NOMO-1 (cell line): ENCODE measurements around the gene DPP10.
"Not testable (repeated sequence)": the region's sequence is repeated elsewhere in the genome, so short reads cannot be mapped to it uniquely, and the experiment has no call there.

Source experiments
- DNase-seq, 2 experiments: peaks; one replicate each; lab custom pipeline; 2025; ENCODE audit not compliant: unreplicated experiment in 2 of 2; lab: John Stamatoyannopoulos, UW

The DPP10 gene

DNA sequence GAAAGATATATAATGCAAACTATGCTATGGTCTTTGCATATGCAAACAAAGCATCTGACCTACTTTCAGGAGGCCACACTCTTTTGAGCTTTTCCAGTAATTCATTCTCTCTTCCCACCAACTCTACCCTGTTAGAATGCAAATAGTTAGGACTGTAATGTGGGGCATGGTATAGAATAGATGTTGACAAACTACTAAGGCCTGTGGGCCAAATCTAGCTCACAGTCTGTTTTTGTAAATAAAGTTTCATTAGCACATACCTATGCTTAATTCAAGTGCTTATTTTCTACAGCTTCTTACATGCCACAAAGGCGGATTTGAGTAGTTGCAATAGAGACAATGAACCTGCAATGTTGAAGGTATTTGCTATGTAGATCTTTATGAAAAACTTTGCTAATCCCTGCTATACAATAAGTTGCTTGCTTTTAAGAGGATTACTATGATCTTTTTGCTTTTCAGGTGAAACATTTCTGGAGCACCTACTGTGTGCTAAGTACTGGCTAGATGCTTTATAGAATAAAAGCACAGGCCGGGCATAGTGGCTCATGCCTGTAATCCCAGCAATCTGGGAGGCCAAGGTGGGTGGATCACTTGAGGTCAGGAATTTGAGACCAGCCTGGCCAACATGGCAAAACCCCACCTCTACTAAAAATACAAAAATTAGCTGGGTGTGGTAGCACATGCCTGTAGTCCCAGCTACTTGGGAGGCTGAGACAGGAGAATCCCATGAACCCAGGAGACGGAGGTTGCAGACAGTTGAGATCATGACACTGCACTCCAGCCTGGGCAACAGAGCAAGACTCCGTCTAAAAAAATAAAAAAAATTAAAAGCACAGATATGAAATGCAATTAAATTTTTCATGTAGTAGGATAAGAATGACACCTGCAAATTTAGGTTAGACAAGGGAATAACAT lies 267.8 kb downstream of the DPP10 start:
- no peak for DNase-seq

- no peak for DNase-seq
These were observed 271.9 kb downstream of the DPP10 start for GRCh38 chr2:114714313-114714712.

- DNase-seq = no peak
These were observed 274.6 kb downstream of the DPP10 start for GRCh38 chr2:114717049-114717448.

DNA sequence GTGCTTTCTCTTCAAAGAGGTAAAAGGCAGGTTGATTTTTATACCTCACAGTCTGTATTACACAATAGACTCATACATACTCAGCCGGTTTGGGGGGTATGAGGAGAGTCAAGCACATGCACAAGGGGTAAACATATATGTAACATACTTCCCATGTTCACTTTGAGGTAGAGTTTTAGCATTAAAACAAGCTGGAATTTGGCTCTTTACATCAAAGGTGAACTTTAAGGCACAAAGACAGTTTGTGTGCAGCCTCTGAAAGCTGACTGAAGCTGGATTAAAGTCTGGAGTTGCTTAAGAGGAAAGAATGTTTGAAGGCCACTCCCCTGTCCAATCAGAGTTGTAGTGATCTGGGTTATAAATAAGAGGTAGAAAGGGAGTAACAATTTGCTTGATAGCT lies 282.0 kb downstream of the DPP10 start:
- DNase-seq = no peak

DNA sequence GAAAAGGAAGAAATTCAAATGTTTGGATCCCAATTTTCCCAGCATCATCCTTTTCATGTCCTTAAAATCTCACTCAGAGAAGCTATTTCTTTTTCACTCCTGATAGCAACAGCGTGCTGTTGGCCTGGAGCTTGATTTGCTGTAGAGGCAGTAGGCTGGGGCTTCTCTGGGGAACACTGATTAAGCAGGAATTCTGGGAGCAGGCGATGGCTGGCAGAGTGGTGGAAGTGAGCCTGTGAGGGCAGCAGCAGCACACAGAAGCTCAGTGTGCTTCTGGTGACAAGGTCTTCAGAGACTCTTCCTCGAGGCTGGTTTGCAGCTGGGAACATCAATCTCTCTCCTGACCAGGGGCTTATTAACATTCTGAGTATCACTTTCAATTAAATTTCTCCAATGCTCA lies 284.6 kb downstream of the DPP10 start:
- DNase-seq = no peak

DNA sequence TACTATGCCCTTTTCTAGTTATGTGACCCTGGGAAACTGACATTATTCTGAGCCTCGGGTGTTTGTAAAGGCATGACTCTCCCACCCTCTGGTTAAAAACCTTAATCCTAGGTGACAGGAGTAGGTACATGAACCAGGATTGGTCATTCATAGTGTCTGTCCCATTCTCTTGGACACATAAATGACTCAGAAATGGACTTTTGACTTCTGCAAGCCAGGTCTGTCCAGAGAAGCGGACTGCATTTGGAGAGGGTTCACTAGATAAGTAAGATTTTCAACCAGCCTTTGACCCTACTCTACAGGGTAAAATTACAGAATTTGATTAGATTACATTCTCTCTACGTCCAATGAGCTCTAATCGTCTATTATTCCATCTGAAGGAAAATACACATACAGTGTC lies 285.9 kb downstream of the DPP10 start:
- DNase-seq = no peak

GRCh38 chr2:114729026-114729425 lies 286.6 kb downstream of the DPP10 start:
- DNase-seq = no peak

- no peak for DNase-seq
These were observed 292.7 kb downstream of the DPP10 start for GRCh38 chr2:114735126-114735525.

- no peak for DNase-seq
These were observed 299.8 kb downstream of the DPP10 start for GRCh38 chr2:114742245-114742644.

DNA sequence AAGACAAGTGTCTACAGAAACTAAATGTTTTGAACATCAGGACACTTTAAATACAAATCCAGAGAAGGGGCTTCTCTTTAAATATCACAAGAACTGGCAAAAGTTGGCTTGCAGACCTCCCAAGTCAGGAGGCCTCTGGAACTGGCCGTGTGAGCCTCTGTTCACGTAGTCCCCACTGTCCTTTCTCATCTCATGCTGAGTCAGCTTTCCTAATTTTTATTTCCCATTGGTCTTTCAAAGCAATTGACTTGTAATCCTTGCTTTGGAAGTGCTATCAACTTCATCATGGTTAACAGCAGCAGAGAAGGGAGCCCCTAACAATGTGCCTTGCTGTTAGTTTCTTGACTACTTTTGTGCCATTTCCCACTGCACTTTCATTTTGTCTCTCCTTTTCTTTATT lies 303.3 kb downstream of the DPP10 start:
- no peak for DNase-seq

GRCh38 chr2:114748175-114748574 lies 305.7 kb downstream of the DPP10 start:
- DNase-seq = not testable (repeated sequence)

- DNase-seq = no peak
These were observed 310.0 kb downstream of the DPP10 start for GRCh38 chr2:114752425-114752824.

GRCh38 chr2:114753145-114753544 lies 310.7 kb downstream of the DPP10 start:
- no peak for DNase-seq

GRCh38 chr2:114754907-114755563 lies 312.6 kb downstream of the DPP10 start:
- DNase-seq = no peak

DNA sequence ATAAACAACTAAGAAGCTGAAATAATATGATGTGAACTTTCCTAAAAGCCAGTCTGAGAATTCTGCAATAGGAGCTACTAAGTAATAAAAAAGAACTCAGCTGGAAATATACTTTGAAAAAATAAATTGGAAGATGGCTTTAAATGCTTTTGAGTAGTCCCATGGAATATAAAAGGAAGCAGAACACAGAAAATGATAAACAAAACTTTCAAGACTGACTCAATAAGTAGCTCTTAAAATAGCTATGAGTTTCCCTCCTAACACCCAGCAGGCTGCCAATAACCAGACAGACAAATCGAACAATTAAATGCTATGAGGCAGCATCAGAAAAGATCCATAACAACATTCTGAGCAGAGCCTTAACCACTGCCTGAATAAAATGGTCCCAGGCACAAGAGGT lies 319.9 kb downstream of the DPP10 start:
- no peak for DNase-seq

GRCh38 chr2:114762986-114763385 lies 320.5 kb downstream of the DPP10 start:
- DNase-seq = no peak

GRCh38 chr2:114769110-114769509 lies 326.7 kb downstream of the DPP10 start:
- DNase-seq = no peak

DNA sequence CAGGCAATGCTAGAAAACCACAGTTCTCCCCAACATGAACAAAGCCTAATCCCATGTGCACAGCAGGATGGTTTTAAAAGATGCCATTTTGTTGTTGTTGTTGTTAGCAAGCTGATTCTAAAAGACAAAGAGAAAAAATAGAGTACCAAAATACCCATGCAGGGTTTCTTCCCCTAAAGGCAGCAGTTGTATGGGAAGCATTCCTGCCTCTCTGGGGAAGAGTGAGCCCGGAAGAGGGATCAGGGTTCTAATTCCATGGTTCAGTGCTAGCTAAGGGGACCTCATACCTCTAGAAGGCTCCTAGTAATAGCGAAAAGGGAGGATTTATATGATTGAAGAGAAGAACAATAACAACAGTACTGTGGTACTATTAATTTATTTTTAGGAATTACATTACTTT lies 327.6 kb downstream of the DPP10 start:
- no peak for DNase-seq

DNA sequence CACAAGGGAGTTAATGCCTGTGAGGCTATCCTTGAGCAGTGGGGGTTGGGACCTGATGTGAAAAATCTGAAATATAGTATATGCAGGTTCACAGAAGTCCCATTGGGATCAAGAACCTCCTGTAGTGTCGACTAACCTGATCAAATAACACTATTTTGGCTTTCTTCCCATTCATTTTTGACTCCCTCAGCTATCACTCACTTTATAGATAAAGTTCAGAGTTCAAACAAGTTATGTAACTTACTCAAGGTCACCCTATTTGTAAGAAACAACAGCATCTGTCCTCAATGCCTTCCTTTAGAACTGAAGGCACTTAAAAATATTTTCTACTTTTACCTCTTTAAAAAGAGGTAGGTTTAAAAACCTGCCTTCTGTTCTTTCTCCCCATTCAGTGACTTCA lies 341.6 kb downstream of the DPP10 start:
- DNase-seq = no peak

GRCh38 chr2:114784890-114785583 lies 342.6 kb downstream of the DPP10 start:
- no peak for DNase-seq

- DNase-seq = no peak
These were observed 344.5 kb downstream of the DPP10 start for GRCh38 chr2:114786901-114787300.

GRCh38 chr2:114787486-114787885 lies 345.0 kb downstream of the DPP10 start:
- no peak for DNase-seq
